T-helper 1 cell treated with Interleukin-12 subunit alpha and Interleukin-12 subunit beta and Interleukin-4 antibody, amounts not matched to agents 30 μg/mL and 1 μg/mL, for 36 hours (primary cell): ENCODE measurements around the gene RAB20.

Experiments used
- H3K27ac Mint-ChIP-seq: one replicate; pipeline ENCODE4 v1.8.0; 2021; ENCODE audit warnings: mild to moderate bottlenecking, mixed read lengths
- H3K27me3 Mint-ChIP-seq: one replicate; pipeline ENCODE4 v1.8.0; 2021; ENCODE audit warnings: low read depth, mixed read lengths
- H3K36me3 Mint-ChIP-seq: one replicate; pipeline ENCODE4 v1.8.0; 2021; ENCODE audit warnings: low read depth, mixed read lengths
- H3K4me1 Mint-ChIP-seq: one replicate; pipeline ENCODE4 v1.8.0; 2021; ENCODE audit warnings: low read depth, mixed read lengths
- H3K4me3 Mint-ChIP-seq: one replicate; pipeline ENCODE4 v1.8.0; 2021; ENCODE audit warnings: mild to moderate bottlenecking, moderate library complexity, mixed read lengths
- H3K9me3 Mint-ChIP-seq: one replicate; pipeline ENCODE4 v1.8.0; 2021; ENCODE audit warnings: mixed read lengths

Gene RAB20

DNA sequence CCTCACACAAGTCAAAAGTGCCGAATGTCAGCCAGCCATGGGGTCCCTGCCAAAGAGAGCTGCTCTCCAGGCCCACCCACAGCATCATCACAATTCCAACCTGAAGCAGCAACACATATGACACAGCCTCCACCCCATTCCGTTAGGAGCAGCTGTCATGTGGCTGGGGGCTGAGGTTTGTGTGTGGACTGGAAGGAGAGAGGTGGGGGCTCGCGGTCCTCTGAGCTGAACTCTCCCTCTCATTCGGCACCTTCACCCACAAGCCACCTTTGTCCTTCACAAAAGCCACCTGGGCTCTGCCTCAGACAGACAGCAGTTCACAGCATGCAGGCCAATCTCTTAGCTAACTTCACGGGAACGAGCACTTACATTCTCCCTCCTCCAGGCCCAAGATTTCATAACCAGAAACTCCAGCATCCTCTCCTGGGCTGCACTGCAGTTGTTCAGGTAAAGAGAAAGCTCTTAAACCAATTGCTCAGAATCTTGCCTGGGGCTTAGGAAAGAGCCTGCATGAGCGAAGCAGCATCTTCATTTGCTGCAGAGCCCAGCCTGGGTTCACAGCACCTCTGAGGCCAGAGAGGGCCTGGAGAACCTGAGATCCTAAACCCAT is 7.2 kb downstream of the RAB20 start:
- Mint-ChIP-seq H3K27ac (no peak overlapping the region), H3K9me3 (no peaks in the 10 kb centered on the region), H3K4me3 (no peak overlapping the region), H3K36me3 (peaks cover 8% of the 10 kb centered on the region), H3K4me1 (peaks cover 5% of the 10 kb centered on the region), H3K27me3 (peaks cover 3% of the 10 kb centered on the region)

DNA sequence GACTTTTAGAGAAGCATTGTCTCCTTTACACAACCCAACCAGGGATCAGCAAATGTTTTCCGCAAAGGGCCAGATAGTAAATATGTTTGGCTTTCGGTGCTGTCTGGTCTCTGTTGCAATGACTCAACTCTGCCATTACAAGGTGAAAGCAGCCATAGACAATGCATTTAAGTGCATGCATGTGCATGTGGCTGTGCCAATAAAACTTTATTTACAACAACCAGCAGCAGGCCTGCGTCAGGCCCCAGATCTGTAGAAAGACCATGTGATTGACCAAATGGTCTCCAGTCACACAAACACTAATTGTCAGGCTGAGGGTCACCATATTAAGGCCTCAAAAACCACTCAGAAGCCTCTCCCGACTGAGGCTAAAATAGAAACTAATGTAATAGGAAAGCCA is 8.1 kb downstream of the RAB20 start:
- Mint-ChIP-seq H3K9me3 (no peaks in the 10 kb centered on the region), H3K27ac (no peak overlapping the region), H3K27me3 (peaks cover 3% of the 10 kb centered on the region), H3K4me1 (peaks cover 5% of the 10 kb centered on the region), H3K4me3 (no peak overlapping the region), H3K36me3 (peaks cover 8% of the 10 kb centered on the region)

DNA sequence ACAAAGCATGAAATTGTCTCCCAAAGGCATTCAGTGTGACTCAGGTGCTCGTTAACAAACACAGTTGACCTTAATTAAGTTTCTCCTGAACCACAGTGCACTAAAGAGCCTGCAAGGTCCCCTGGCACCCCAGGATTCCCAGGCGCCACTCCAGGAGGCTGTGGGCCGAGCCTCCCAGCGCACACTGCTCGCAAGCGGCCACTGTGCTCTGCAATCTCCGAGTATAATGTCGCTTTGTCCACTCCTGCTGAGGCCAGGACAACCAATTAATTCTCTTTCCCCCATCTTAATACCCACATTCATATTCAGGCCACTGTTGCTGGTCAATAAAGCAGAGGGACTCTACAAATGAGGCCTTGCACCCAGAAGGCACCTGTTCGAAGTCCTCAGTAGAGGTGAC is 8.8 kb downstream of the RAB20 start:
- H3K27ac Mint-ChIP-seq: no peak overlapping the region
- H3K4me1 Mint-ChIP-seq: peaks cover 5% of the 10 kb centered on the region
- peaks cover 8% of the 10 kb centered on the region for H3K36me3 Mint-ChIP-seq
- H3K4me3 Mint-ChIP-seq: no peak overlapping the region
- no peaks in the 10 kb centered on the region for H3K9me3 Mint-ChIP-seq
- peaks cover 3% of the 10 kb centered on the region for H3K27me3 Mint-ChIP-seq

DNA sequence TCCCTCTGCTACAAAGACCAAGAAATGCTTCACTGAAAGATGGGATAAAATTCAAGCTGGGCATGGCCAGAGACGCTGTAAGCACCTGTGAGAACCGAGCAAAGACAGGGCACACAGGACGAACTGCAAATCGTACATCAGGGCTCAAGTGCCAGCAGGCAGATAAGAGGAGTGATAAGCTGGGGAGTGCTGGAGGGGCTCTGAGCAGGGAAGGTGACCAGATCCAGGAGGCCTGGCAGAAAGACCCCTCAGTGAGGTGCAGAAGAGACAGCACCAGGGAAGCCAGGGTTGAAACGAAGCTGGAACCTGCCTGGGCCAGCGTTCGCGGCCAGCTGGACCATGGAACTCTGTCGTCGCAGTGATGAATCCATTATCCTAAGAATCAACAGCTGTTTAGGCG is 10.2 kb downstream of the RAB20 start:
- H3K4me1 Mint-ChIP-seq: peaks cover 3% of the 10 kb centered on the region
- H3K9me3 Mint-ChIP-seq: no peaks in the 10 kb centered on the region
- peaks cover 3% of the 10 kb centered on the region for H3K36me3 Mint-ChIP-seq
- H3K27ac Mint-ChIP-seq: no peak overlapping the region
- H3K27me3 Mint-ChIP-seq: no peaks in the 10 kb centered on the region
- no peak overlapping the region for H3K4me3 Mint-ChIP-seq

DNA sequence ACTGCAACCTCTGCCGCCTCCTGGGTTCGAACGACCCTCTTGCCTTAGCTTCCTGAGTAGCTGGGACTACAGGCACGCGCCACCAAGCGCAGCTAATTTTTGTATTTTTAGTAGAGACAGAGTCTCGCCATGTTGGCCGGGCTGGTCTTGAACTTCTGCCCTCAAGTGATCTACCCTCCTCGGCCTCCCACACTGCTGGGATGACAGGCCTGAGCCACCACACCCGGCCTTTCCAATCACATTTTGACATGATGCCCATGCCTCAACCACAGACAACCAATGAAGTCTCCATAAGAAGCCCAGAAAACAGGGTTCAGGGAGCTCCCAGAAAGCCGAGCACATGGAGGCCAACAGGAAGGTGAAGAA is 11.7 kb downstream of the RAB20 start:
- H3K4me1 Mint-ChIP-seq: peaks cover 3% of the 10 kb centered on the region
- H3K4me3 Mint-ChIP-seq: no peak overlapping the region
- no peak overlapping the region for H3K27ac Mint-ChIP-seq
- H3K27me3 Mint-ChIP-seq: no peaks in the 10 kb centered on the region
- no peaks in the 10 kb centered on the region for H3K9me3 Mint-ChIP-seq
- peaks cover 1% of the 10 kb centered on the region for H3K36me3 Mint-ChIP-seq

DNA sequence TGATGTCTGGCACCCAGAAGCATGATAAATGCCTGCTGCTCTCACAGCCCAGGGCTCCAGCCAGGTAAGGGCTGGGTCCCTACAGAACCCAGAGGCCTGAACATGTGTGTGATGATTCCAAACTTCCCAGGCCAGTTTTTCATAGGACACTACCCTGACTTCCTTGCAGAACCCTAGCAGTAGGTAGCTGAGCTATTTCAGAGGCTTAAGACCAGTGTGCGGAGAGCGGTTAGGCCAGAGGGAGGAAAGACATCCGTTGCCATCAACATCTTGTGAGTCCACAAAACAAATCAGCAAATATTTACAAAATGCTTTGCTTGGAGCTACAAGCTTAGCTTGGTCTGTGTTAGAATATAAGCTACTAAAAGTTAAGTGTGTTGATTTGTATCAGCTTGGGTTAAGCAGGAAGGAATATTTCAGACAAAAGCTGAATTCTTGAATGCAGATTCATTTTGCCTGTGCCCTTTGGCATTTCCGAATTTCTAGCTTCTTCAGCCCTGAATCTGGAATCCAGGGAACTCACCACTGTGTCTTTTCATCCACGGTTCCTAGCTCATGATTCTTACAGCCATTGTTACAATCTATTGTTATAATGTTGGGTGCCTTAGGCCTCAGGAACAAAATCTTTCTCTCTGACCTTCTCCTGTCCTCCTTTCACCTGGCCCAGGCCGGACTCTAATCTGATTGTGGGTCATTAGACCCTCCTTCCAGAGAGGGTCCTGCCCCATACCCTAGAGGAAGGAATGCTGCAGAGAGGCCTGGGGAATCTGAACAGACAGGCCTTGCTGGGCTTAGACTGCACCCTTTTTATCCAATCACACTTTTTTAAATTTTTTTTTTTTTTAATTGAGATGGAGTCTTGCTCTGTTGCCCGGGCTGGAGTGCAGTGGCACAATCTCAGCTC is 12.4 kb downstream of the RAB20 start:
- no peak overlapping the region for H3K27ac Mint-ChIP-seq
- peaks cover 1% of the 10 kb centered on the region for H3K36me3 Mint-ChIP-seq
- peaks cover 3% of the 10 kb centered on the region for H3K4me1 Mint-ChIP-seq
- no peaks in the 10 kb centered on the region for H3K9me3 Mint-ChIP-seq
- no peak overlapping the region for H3K4me3 Mint-ChIP-seq
- no peaks in the 10 kb centered on the region for H3K27me3 Mint-ChIP-seq

DNA sequence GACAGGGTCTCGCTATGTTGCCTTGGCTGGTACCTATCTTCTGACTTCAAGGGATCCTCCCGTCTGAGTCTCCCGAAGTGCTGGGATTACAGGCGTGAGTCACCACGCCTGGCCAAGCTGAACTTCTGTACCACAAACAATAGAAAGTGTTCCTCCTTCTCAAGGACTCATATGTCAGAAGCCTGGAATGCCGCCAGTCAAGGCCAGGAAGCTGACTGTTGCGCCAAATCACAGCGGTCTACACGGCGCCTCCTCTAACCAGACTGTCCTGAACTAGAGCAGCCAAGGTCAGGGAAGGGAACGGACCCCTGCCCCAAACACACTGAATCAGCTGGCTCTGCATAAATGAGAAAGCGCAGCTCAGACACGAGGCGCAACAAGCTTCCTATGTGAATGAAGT is 14.6 kb downstream of the RAB20 start:
- H3K9me3 Mint-ChIP-seq: no peaks in the 10 kb centered on the region
- H3K27me3 Mint-ChIP-seq: no peaks in the 10 kb centered on the region
- peaks cover 3% of the 10 kb centered on the region for H3K36me3 Mint-ChIP-seq
- no peak overlapping the region for H3K27ac Mint-ChIP-seq
- H3K4me3 Mint-ChIP-seq: no peak overlapping the region
- H3K4me1 Mint-ChIP-seq: no peaks in the 10 kb centered on the region

DNA sequence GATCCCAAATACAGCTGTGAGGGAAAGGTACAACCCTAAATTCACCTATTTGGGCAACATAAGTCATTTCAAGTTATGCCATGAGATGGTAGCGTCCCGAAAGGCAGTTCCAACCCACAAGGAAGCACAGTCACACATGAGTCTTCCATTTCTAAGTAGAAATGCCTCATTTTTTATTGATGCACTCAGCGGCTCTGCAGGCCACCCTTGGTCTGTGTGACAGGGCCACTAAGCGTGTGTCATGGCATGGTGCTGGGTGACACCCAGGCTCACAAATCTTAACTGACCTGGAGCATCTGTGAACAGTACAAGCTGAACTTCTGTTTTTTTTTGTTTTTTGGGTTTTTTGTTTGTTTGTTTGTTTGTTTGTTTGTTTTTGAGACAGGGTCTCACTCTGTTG is 15.1 kb downstream of the RAB20 start:
- no peaks in the 10 kb centered on the region for H3K27me3 Mint-ChIP-seq
- H3K4me1 Mint-ChIP-seq: no peaks in the 10 kb centered on the region
- peaks cover 3% of the 10 kb centered on the region for H3K36me3 Mint-ChIP-seq
- no peak overlapping the region for H3K27ac Mint-ChIP-seq
- H3K4me3 Mint-ChIP-seq: no peak overlapping the region
- H3K9me3 Mint-ChIP-seq: no peaks in the 10 kb centered on the region

DNA sequence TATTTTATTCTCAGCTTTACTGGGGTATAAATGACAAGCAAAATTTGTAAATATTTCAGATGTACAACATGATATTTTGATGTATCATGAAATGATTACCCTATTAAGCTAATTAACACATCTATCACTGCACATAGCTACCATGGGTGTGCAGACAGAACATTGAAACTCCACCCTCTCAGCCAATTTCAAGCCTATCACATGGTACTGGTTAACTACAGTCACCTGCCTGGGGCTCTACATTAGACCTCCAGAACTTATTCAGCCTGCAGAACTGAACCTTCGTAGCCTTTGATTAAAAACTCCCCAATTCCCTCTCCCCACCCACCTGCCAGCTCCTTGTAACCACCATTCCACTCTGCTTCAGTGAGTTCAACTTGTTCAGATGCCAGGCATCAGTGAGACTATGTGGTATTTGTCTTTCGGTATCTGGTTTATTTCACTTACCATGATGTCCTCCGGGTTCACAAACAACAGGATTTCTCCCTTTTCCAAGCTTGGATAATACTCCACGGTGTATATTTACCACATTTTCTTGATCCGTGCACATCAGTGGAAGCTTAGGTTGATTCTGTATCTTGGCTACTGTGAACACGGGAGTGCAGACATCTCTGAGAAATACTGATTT is 19.2 kb downstream of the RAB20 start:
- H3K9me3 Mint-ChIP-seq: no peaks in the 10 kb centered on the region
- no peaks in the 10 kb centered on the region for H3K4me1 Mint-ChIP-seq
- no peak overlapping the region for H3K27ac Mint-ChIP-seq
- H3K27me3 Mint-ChIP-seq: no peaks in the 10 kb centered on the region
- H3K4me3 Mint-ChIP-seq: no peak overlapping the region
- H3K36me3 Mint-ChIP-seq: peaks cover 3% of the 10 kb centered on the region

DNA sequence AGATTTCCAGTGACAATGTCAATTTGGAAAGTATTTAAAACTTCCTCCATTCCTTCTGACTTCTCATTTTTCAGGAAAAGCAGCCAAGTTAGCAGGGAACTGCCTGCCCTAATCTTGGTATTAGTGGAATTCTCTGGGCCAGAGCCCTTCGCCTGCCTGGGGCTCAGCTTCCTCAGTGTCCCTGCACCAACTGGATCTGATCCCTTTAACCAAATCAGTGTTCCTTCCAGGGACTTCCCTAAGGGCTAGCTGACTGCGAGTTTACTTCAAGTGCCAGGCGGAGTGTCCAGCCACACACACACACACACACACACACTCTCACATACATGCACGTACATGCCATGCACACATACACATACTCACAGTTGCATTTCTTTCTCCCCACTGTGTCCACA is 20.0 kb downstream of the RAB20 start:
- no peaks in the 10 kb centered on the region for H3K27me3 Mint-ChIP-seq
- H3K4me1 Mint-ChIP-seq: no peaks in the 10 kb centered on the region

DNA sequence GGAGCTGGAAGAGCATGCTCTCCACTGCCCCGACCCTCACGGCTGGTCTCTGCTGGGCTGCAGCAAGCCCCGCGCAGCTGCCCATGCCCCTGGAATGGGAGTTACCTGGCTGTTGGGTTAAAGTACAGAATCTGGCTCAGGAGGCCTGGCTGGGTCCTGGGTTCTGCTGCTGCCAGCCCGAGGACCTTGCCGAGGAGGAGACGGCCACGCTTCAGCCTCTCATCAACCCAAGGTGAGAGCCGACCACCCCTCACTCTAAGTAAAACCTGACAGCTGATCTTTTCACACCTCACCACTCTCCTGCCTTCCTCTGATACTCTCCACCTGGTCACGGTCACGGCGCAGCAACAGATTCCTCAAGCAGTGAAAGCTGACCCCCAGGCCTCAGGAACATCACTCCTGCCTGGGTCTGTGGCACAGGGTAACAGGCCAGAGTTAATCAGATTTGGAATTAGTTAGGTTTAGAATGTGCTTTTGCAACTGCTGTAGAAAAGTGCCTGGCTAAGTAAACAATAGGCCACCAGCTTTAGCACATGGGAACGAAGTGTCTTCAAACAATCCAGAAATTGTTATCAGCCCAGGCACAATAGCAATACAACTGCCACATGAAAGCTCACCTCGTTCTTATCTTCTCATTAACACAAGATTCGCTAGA is 20.5 kb downstream of the RAB20 start:
- Mint-ChIP-seq H3K27ac (no peak overlapping the region), H3K36me3 (peaks cover 3% of the 10 kb centered on the region), H3K9me3 (no peaks in the 10 kb centered on the region), H3K4me1 (peaks cover 3% of the 10 kb centered on the region), H3K27me3 (no peaks in the 10 kb centered on the region), H3K4me3 (no peak overlapping the region)

More for the DNA sequence above, 20.0 kb downstream of the RAB20 start:
- no peak overlapping the region for H3K4me3 Mint-ChIP-seq
- H3K9me3 Mint-ChIP-seq: no peaks in the 10 kb centered on the region
- no peak overlapping the region for H3K27ac Mint-ChIP-seq
- H3K36me3 Mint-ChIP-seq: peaks cover 3% of the 10 kb centered on the region

DNA sequence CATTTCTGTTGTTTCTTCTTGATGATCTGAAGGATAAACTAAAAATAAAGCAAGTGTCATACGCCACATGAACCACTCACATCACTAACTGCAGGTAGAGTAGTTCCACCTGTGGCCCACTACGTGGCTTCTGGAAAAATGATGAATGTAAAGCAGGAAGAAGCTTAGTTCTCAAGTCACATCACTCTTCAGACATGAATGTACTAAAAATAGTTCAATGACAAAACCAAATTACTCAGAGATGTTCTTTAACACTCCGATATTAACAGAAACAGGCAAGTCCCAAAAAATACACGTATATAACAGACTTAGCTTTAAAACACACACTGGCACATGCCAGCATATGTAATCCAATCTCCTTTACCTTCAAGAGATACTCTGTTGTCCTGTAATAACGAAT is 21.6 kb downstream of the RAB20 start:
- H3K27ac Mint-ChIP-seq: no peak overlapping the region
- no peaks in the 10 kb centered on the region for H3K27me3 Mint-ChIP-seq
- no peak overlapping the region for H3K4me3 Mint-ChIP-seq
- peaks cover 2% of the 10 kb centered on the region for H3K36me3 Mint-ChIP-seq
- no peaks in the 10 kb centered on the region for H3K9me3 Mint-ChIP-seq
- H3K4me1 Mint-ChIP-seq: peaks cover 3% of the 10 kb centered on the region

DNA sequence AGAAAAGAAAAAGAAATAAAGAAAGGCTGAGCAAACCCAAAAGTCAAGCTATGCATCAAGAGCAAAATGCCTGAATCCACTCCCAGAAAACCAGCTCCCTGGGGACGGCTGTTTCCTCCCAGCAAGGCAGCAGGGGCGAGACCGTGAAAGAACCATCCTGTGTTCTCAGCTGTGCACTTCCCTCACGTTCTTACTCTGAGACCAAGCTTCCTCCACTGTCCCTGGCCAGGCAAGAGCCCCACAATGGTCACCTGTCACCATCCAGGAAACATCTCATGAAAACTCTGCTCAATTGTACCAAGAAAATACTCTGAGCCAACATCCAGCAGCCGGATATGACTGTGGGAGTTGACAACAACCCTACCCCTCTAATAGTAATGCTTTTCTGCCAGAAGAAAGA is 22.9 kb downstream of the RAB20 start:
- Mint-ChIP-seq H3K4me3 (no peak overlapping the region), H3K9me3 (no peaks in the 10 kb centered on the region), H3K36me3 (peaks cover 2% of the 10 kb centered on the region), H3K27me3 (no peaks in the 10 kb centered on the region), H3K27ac (no peak overlapping the region), H3K4me1 (peaks cover 3% of the 10 kb centered on the region)

DNA sequence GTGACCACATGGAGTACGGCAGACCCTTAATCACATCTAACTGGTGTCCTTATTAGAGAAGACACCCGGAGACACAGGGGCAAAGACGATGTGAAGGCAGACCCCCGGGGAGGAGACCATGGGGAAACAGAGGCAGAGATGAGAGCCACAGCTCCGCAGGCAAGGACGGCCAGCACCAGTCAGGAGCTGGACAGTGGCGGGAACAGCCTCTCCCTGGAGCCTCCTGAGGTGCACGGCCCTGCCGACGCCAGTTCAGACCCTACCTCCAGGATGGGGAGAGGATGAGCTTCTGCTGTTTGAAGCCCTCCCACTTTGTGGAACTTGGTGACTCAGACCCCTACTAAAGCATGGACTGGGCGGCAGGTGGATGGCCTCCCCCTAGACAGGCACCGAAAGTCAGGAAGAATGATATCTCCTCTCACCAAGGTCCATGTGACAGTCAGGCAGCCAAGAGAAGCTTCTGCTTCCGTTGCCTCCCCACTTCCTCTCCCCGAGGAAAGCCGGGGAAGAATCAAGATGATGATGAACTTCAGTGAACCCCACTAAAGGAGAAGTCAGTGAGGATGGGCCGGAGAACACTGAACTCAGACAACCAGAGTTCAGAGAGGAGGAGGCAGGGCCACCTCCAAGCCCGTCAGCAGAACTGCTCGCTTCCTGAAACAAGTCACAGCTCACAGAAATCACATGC is 25.4 kb downstream of the RAB20 start:
- Mint-ChIP-seq H3K4me3 (no peak overlapping the region), H3K27ac (no peak overlapping the region), H3K36me3 (no peaks in the 10 kb centered on the region), H3K9me3 (no peaks in the 10 kb centered on the region), H3K4me1 (peaks cover 3% of the 10 kb centered on the region), H3K27me3 (no peaks in the 10 kb centered on the region)
